ENCODE measurements around the gene GALNT2. TPM values are rescaled to one million over a fixed set of nuclear protein-coding genes. Genes with fewer than 3 reads are reported as not detected.

Gene GALNT2
- total and polyA plus RNA-seq, 9 of the 15 experiments (the other 6 are each of a cell fraction or from before 2014, with no cell fraction given) = 1.6 to 106 (median 51.9) TPM

- no peak for TF ChIP-seq CLOCK (CRISPR knock-in tag; IDR thresholded peaks at IDR 0.05; ENCODE audit: borderline replicate concordance)
- TF ChIP-seq FOXA3 (CRISPR knock-in tag; conservative IDR thresholded peaks at IDR 0.05 in 1 of 2, IDR thresholded peaks at IDR 0.05 in 1 of 2) = no peak
Measured at GRCh38 chr1:230020451-230020850, 46.6 kb upstream of the GALNT2 start (continued).

GRCh38 chr1:230022666-230023380, 44.2 kb upstream of the GALNT2 start:
- ATAC-seq (no peak), DNase-seq (ENCODE audit: extremely low read depth in 1 of 4, low spot score in 3 of 4) (no peak), FAIRE-seq (no peak)
- Histone ChIP-seq H3K4me2 (ENCODE audit: insufficient read depth, low read length) (peak overlapping the region; percentile 8; the same call in 1 of the 2 replicates), H3K4me1 (replicated peaks in 1 of 2; ENCODE audit: control insufficient read depth in 2 of 2, insufficient read depth in 2 of 2, low read length in 2 of 2) (0 out of 5 replicates have a peak, but pooled peaks cover 0 to 3% of the 10 kb centered on the region in 2 experiments), H3K4me3 (no peak overlapping the region), H3K79me2 (ENCODE audit: control insufficient read depth, insufficient read depth, low read length) (no peaks in the 10 kb centered on the region), H3K9me3 (replicated peaks; ENCODE audit: control insufficient read depth, insufficient read depth, low read depth, low read length) (no peaks in the 10 kb centered on the region), H3K36me3 (ENCODE audit: control insufficient read depth, insufficient read depth, low read length) (no peaks in the 10 kb centered on the region), H4K20me1 (replicated peaks; ENCODE audit: control insufficient read depth, insufficient read depth, low read length) (no peaks in the 10 kb centered on the region), H2AFZ (ENCODE audit: low read depth, low read length) (no peak overlapping the region), H3K9me1 (ENCODE audit: control insufficient read depth, insufficient read depth, low read length) (no peaks in the 10 kb centered on the region), H3K9ac (ENCODE audit: insufficient read depth in 1 of 2, low read depth in 2 of 2, low read length in 2 of 2) (no peak overlapping the region), H3K27ac (ENCODE audit: extremely low read depth, low read depth, low read length) (no peak overlapping the region), H3K27me3 (ENCODE audit: control insufficient read depth in 2 of 2, insufficient read depth in 2 of 2, low read length in 2 of 2) (peaks cover 24 to 53% of the 10 kb centered on the region in 2 experiments)
- ChIA-PET POLR2A (interaction anchor here (0.6 to 0.7 kb wide), 3 partner anchors 11 to 102 kb away, joined by 3 to 4 read pairs (median 3); no protein-coding TSS in a partner anchor), CTCF (ENCODE audit: low intra/inter-chr PET ratio) (no interaction called here)
- TF ChIP-seq SPI1 (IDR thresholded peaks at IDR 0.05; ENCODE audit: borderline replicate concordance, low read depth, low read length) (peak; percentile 45; the same call in 1 of the 2 replicates), FOXK2 (conservative IDR thresholded peaks at IDR 0.05 in 1 of 2, IDR thresholded peaks at IDR 0.05 in 1 of 2; ENCODE audit: low read depth in 2 of 2) (no peak)
- in situ Hi-C loops (cut with MboI) = no loop called here
- no TSS peak for BruUV-seq (replicated peaks)
- intact Hi-C loops (cut with micrococcal nuclease) = no loop called here
- WGBS (ENCODE audit: insufficient coverage, low coverage, missing lambda C conversion rate) = 0% methylated on average over 6 of the region's 6 CpGs

Data from K562 (cell line).